ENCODE data around the gene FHL2.
"Not testable (repeated sequence)": the region's sequence is repeated elsewhere in the genome, so short reads cannot be mapped to it uniquely, and the experiment has no call there.

FHL2 gene

GRCh38 chr2:105431367-105432043 lies 32.7 kb upstream of the FHL2 start:
- no peak for DNase-seq
- TF ChIP-seq GATA1 (IDR thresholded peaks at IDR 0.05; ENCODE audit: low read depth, low read length) (no peak), POLR2A (IDR thresholded peaks at IDR 0.05; ENCODE audit: low read length) (no peak)

- TF ChIP-seq POLR2A (IDR thresholded peaks at IDR 0.05; ENCODE audit: low read length) = no peak
- no peak for DNase-seq
Measured at GRCh38 chr2:105428387-105429018, 29.7 kb upstream of the FHL2 start.

GRCh38 chr2:105427485-105427884 lies 28.6 kb upstream of the FHL2 start:
- no peak for DNase-seq
- TF ChIP-seq POLR2A (IDR thresholded peaks at IDR 0.05; ENCODE audit: low read length) (no peak), GATA1 (IDR thresholded peaks at IDR 0.05; ENCODE audit: low read depth, low read length) (no peak)

- no peak for DNase-seq
- TF ChIP-seq POLR2A (IDR thresholded peaks at IDR 0.05; ENCODE audit: low read length) (no peak), GATA1 (IDR thresholded peaks at IDR 0.05; ENCODE audit: low read depth, low read length) (no peak)
Measured at GRCh38 chr2:105426626-105427292, 27.9 kb upstream of the FHL2 start.

GRCh38 chr2:105425936-105426625 lies 27.2 kb upstream of the FHL2 start:
- TF ChIP-seq GATA1 (IDR thresholded peaks at IDR 0.05; ENCODE audit: low read depth, low read length) = no peak
- TF ChIP-seq POLR2A (IDR thresholded peaks at IDR 0.05; ENCODE audit: low read length) = no peak
- no peak for DNase-seq

- DNase-seq = not testable (repeated sequence)
Measured at GRCh38 chr2:105424836-105425235, 26.0 kb upstream of the FHL2 start.

- TF ChIP-seq POLR2A (IDR thresholded peaks at IDR 0.05; ENCODE audit: low read length) (no peak), GATA1 (IDR thresholded peaks at IDR 0.05; ENCODE audit: low read depth, low read length) (no peak)
Measured at GRCh38 chr2:105422801-105423200, 23.9 kb upstream of the FHL2 start.

GRCh38 chr2:105421053-105421452 lies 22.2 kb upstream of the FHL2 start:
- no peak for DNase-seq
- TF ChIP-seq POLR2A (IDR thresholded peaks at IDR 0.05; ENCODE audit: low read length) (no peak), GATA1 (IDR thresholded peaks at IDR 0.05; ENCODE audit: low read depth, low read length) (no peak)

More at GRCh38 chr2:105422801-105423200, 23.9 kb upstream of the FHL2 start:
- no peak for DNase-seq

GRCh38 chr2:105418522-105418921 lies 19.7 kb upstream of the FHL2 start:
- TF ChIP-seq GATA1 (IDR thresholded peaks at IDR 0.05; ENCODE audit: low read depth, low read length) = no peak
- TF ChIP-seq POLR2A (IDR thresholded peaks at IDR 0.05; ENCODE audit: low read length) = no peak
- peak; percentile 25 to 38 for DNase-seq

GRCh38 chr2:105417857-105418436 lies 19.1 kb upstream of the FHL2 start:
- peak; percentile 37 to 77 for DNase-seq
- TF ChIP-seq POLR2A (IDR thresholded peaks at IDR 0.05; ENCODE audit: low read length) = no peak

GRCh38 chr2:105416156-105416555 lies 17.3 kb upstream of the FHL2 start:
- no peak for TF ChIP-seq GATA1 (IDR thresholded peaks at IDR 0.05; ENCODE audit: low read depth, low read length)
- TF ChIP-seq POLR2A (IDR thresholded peaks at IDR 0.05; ENCODE audit: low read length) = no peak
- no peak for DNase-seq

- TF ChIP-seq GATA1 (IDR thresholded peaks at IDR 0.05; ENCODE audit: low read depth, low read length) = no peak
- DNase-seq = no peak
Measured at GRCh38 chr2:105415007-105415406, 16.2 kb upstream of the FHL2 start.

- DNase-seq = no peak
- no peak for TF ChIP-seq POLR2A (IDR thresholded peaks at IDR 0.05; ENCODE audit: low read length)
- no peak for TF ChIP-seq GATA1 (IDR thresholded peaks at IDR 0.05; ENCODE audit: low read depth, low read length)
Measured at GRCh38 chr2:105413206-105413605, 14.4 kb upstream of the FHL2 start.

- TF ChIP-seq GATA1 (IDR thresholded peaks at IDR 0.05; ENCODE audit: low read depth, low read length) (no peak), POLR2A (IDR thresholded peaks at IDR 0.05; ENCODE audit: low read length) (no peak)
- DNase-seq = no peak
Measured at GRCh38 chr2:105412584-105412983, 13.7 kb upstream of the FHL2 start.

Data from erythroblast (primary cell).